Liver (tissue), 3 donors: Measurements from ENCODE around the gene LPO.

Source experiments
- ATF3 ChIP-seq: IDR thresholded peaks from 2 replicates; pipeline ENCODE4 v1.6.1; 2016; ENCODE audit warnings: antibody characterized with exemption
- CTCF ChIP-seq: fragments of 150-350 bp; IDR thresholded peaks from 2 replicates; pipeline ENCODE4 v1.5.1; 2017; ENCODE audit warnings: improper control_type of control experiment, low read depth, low read length; ENCODE audit not compliant: missing input control
- EGR1 ChIP-seq, 2 donors: IDR thresholded peaks; 2 replicates each; pipeline ENCODE4 v1.6.1; 2016 to 2018; ENCODE audit warnings: antibody characterized with exemption in 2 of 2, low read depth in 2 of 2
- GABPA ChIP-seq, 2 donors: IDR thresholded peaks in 1 of 2; conservative IDR thresholded peaks in 1 of 2; 2 replicates each; pipeline ENCODE4 v1.6.1; 2016; ENCODE audit warnings: antibody characterized with exemption in 2 of 2, mild to moderate bottlenecking in 1 of 2, moderate library complexity in 1 of 2
- JUND ChIP-seq, 2 donors: IDR thresholded peaks; 2 replicates each; pipeline ENCODE4 v1.6.1; 2016; ENCODE audit warnings: antibody characterized with exemption in 2 of 2
- RAD21 ChIP-seq, 2 donors: IDR thresholded peaks; 2 replicates each; pipeline ENCODE4 v1.6.1; 2016; ENCODE audit warnings: antibody characterized with exemption in 2 of 2, mild to moderate bottlenecking in 2 of 2
- REST ChIP-seq: IDR thresholded peaks from 2 replicates; pipeline ENCODE4 v1.6.1; 2016; ENCODE audit warnings: antibody characterized with exemption, mild to moderate bottlenecking
- RXRA ChIP-seq, 2 donors: IDR thresholded peaks; 2 replicates each; pipeline ENCODE4 v1.6.1; 2017 to 2018; ENCODE audit warnings: antibody characterized with exemption in 2 of 2, mild to moderate bottlenecking in 1 of 2
- SP1 ChIP-seq: IDR thresholded peaks from 2 replicates; pipeline ENCODE4 v1.6.1; 2018; ENCODE audit warnings: antibody characterized with exemption, mild to moderate bottlenecking
- ZBTB33 ChIP-seq: IDR thresholded peaks from 2 replicates; pipeline ENCODE4 v1.6.1; 2016; ENCODE audit warnings: antibody characterized with exemption
- donor health status: healthy.
- donor health status: healthy.

GRCh38 chr17:58191241-58191896 is 47.0 kb upstream of the LPO start:
- TF ChIP-seq CTCF (no peak), ZBTB33 (no peak), EGR1 (IDR thresholded peaks at IDR 0.05; ENCODE audit: low read depth in 2 of 2) (no peak), GABPA (IDR thresholded peaks at IDR 0.05 in 1 of 2, conservative IDR thresholded peaks at IDR 0.05 in 1 of 2) (no peak), ATF3 (no peak), REST (no peak), SP1 (no peak), RXRA (IDR thresholded peaks at IDR 0.05) (no peak), RAD21 (IDR thresholded peaks at IDR 0.05) (no peak), JUND (IDR thresholded peaks at IDR 0.05) (no peak)
